Stimulated activated CD4-positive, alpha-beta T cell treated with anti-CD3 and anti-CD28 coated beads, Interleukin-4, amount 100 ng/mL, for 1 hour (primary cell): ENCODE measurements around the gene RNF152.

Experiments used
- DNase-seq: peaks from one replicate; pipeline ENCODE4 v3.0.0-alpha.2; 2020

The RNF152 gene

DNA sequence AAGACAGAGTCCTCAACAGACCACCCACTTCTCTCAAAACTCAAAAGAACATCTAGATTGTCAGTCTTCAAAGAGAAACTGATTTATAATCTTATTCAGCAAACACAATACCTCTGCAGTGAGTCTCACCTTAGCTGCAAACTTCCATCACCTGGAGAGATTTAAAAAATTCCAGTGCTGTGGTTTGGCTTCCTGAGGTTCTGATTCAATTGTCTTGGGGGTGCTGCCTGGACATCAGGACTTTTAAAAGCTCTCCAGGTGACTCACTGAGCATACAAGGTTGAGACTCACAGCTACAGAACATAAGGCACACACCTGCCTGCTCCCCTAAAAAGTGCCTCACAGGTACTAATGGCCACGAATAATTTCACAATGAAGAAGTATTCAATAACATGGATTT is 40.3 kb downstream of the RNF152 start:
- no peak for DNase-seq

DNA sequence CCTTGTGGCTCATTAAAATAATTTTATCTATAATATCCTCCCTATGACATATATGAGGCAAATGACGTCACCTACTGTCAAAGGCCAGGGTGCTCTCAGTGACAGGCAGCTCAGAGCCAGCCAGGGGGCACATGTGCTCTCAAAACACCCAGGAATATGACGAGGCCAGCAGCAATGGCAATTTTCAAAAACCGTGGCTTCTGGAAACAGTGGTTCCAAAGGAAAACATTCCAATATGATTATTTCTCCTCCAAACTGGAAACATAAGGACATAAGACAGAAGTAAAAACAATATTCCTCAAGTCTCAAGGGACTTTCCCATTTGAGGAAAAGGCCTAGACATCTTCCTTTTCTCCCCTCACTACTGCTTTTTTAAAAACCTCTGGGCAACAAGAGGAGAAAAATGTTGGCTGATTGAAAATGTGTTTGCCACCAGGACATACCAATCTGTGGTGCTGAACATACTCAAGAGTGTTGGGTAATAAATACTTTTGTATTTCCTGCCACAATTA is 40.8 kb downstream of the RNF152 start:
- DNase-seq, result no peak

DNA sequence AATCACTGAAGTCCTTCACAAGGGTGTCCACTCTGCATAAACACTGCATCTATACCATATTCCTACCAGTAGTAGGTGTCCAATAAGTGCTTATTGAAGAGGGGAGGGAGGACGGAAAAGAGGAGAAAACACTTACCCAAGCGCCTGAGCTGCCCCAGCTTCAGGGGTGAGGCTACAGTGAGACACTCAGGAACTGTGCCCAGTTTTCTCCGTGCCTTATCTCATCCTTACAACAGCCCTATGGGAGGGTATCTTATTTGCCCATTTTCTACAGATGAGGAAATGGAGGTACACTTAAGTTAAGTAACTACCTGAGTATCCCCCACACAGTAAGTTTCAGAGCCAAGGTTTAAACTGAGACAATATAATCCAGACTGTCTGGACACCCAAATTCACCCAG is 41.5 kb downstream of the RNF152 start:
- no peak for DNase-seq

DNA sequence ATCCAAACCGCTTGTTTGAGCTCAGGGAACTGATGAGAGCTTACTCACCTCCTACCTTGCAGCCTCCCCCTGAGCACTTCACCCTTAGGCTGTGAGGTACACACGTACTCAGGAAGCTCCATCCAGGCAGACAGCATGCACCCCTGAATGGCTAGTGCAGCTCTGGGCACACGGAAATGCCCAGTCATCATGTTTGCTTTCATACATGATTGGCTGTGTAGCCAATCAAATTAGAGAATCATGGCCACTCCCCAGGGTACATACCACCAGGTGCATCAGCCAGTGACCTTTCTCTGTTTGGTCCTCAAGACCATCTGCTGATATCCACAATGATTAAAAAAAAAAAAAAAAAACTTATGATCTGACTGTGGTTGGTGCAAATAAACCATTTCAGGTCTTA is 42.1 kb downstream of the RNF152 start:
- no peak for DNase-seq

DNA sequence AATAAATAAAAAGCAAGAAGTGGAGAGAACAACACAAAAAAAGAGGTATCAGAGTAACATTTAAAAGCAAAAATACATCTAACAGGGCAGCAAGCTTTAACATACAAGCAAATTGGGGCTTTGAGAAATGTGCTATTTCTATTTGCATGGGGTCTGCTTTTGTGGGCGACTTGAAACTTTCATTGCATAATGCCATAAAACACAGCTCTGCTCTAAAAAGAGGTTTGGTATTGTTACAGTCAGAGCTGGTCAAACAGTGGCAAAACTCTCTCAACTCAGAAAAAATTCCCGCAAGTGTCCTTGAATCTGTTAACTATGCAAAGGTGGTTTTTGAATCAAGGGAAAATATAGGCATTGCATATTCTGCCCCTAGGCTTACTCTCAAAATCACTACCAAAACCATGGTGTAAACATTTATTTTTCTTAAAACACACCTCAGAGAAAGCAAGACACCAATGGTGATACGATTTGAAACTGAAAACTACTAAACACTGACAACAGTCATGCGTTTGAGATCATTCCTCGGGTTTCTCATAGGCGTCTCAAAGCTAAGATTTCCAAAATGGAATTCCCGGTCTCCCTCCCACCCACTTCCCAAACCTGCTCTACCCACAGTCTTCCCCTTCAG is 45.5 kb downstream of the RNF152 start:
- DNase-seq, result no peak

DNA sequence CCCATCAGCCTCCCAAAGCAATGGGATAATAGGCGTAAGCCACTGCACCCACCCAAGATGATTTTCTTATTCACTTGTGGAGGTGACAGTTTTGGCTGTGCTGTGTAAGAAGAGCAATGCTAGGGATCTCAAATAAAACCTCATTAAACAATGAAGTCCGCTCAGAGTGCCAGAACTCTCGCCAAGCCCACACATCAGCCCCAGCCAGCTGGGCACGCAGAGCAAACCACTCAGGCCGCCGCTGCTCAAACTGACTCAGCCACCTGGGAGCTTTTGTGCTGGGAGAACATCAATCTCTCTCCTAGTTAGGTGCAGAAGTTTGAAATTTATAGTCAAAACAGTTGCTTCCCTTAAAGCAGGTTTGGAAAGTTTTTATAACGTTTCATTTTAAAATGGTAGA is 47.6 kb downstream of the RNF152 start:
- DNase-seq, result no peak

DNA sequence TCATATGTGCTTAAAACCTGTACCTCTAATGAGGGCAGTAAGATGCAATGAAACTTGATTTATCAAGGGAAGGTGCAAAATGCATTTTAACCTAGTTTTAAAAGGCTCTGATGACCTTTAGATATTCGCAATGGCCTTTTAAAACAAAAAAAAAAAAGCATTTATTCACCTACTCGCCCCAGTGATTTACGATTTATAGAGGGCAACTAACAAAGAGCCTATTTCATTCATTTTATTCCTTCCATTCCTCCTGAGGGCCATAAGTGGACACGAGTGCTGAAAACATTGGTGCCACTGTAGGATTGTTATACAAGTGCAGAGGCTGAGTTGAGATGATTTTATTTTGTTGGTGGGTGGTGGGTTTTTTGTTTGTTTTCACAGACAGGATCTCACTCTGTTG is 48.1 kb downstream of the RNF152 start:
- DNase-seq, result no peak

DNA sequence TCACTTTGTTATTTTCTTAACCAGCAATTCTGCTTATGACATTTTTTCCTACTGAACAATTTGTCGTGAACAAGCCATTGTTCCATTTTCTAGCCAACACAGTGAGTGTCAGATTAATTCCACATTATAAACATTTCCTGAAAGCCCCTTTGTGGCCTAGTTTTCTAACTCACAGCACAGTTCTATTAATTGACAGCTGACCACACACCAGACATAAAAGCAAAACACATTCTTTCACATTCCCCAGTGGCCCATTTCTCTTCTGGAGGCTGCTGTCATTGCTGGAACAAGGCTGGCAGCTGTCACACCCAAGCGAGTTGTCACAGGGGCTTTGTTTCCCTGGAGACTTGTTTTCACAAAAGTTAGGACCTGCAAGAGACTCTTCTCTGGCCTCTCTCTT is 50.7 kb downstream of the RNF152 start:
- DNase-seq, result no peak

DNA sequence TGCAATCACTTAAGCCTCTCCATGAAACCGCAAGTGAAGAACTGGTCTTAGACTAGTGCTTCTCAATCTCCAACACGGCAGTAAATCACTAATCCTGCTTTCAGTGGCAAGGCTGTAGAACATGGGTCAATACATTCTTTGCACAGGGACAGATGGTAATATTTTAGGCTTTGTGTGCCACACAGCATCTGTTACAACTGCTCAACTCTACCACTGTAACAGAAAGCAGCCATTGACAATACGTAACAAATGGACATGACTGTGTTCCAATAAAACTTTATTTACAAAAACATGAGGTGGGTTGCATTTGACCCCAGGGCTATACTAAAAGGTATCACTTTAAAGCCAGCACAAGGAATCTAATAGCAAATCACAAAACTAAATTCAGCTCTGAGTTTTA is 51.1 kb downstream of the RNF152 start:
- DNase-seq, result no peak

DNA sequence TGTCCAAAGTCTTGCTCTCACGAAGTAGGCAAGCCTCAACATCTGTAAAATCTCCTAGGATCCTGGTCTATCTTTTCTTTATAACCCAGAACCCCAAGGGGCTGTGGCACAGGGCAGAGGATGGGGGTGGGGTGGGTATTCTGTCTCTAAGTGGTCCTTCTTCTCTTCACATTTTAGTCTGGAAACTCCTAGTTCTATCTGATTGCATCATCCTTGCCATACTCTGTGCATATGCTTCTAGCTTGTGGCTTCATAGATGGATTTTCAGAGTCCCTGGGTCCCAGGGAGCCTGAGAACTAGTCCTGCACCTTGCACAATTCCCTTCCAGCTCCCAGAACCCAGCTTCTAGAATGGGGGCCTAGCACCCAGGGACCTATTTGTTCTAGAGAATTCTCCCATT is 52.5 kb downstream of the RNF152 start:
- DNase-seq, result no peak

DNA sequence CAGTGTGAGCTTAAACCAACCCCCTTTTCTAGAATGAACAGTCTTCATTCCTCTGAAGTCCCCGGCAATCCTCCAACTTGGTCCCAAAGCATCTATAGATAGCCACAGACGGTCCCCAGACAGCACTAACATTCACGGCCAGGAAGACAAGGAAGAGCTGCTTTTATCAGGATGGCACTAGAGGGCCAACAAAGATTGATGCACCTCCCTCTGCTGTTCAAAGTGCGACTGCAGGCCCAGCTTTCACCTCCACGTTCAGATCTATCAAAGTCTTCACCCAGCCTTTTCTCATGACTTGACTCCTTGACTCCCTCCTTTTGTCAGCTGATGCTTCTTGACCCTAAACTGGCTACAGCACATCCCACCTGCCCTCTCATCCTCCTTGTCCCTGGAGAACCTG is 54.3 kb downstream of the RNF152 start:
- no peak for DNase-seq

DNA sequence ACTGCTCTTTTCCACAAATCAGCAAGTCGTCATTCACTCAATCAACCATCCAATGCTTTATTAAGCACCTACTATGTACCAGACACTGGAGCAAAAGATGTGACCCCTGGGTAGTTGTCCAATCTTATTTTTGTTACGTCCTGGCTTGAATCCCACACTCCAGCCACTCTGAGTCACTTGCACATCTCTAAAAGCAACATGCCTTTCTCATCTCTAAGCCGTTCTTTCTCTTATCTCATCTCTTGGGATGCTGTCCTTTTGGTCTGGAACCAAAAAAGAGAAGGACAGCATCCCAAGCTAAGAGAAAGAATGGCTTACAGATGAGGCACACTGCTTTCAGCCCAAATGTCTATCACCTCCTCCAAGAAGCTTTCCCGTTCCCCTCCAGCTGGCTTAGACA is 58.8 kb downstream of the RNF152 start:
- DNase-seq, result no peak

DNA sequence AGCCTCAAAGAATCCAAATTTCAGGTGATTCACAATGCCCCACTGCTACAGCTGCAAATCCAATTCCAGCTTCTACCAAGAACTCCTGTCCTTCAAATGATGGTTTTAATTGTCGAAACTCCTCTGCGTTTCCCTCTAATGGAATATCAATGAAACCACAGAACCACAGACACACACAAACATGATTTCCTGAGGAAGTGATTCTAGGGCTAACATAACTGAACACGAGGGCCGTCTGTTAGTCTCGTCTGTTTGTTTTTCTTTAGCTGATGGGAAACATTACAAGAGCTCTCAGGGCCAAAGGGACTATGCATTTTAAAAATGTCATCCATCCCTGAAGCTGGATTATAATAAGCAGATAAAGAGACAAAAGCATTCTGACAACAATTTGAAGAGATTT is 59.4 kb downstream of the RNF152 start:
- DNase-seq, result no peak

DNA sequence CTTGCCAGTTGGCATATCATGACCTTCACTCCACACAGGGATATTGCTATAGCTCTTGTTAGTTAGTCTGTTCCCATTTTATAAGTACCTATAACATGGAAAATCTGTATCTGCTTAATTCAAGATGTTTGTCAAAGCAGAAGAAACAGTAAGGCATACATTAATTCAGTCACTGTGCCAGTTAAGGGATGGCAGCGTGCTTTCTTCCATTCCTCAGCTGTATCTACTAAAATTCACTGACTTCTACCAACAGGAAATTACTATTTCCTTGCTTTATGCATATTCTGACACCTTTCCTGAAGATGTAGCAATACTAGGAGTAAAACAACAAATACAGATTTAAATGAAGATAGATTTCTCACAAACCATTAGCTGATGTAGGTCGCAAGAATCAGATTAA is 59.9 kb downstream of the RNF152 start:
- DNase-seq, result no peak

DNA sequence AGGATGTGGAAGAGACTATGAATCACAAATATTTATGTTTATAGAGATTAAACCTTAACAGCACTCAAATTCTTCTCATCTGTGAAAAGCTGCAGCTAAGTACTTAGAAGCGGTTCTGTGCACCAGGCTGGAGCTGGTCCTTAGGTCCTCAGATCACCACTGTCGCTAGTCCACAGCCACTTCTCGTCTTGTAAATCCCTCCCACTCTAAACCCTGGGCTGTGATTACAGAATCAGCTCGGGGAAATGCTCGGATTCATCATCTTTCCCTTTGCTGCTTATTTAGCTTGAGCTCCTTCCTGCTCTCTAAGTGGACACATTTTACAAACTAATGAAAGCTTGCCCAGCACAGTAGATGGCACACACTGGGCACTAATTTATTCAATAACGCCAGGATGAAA is 61.7 kb downstream of the RNF152 start:
- DNase-seq, result no peak

DNA sequence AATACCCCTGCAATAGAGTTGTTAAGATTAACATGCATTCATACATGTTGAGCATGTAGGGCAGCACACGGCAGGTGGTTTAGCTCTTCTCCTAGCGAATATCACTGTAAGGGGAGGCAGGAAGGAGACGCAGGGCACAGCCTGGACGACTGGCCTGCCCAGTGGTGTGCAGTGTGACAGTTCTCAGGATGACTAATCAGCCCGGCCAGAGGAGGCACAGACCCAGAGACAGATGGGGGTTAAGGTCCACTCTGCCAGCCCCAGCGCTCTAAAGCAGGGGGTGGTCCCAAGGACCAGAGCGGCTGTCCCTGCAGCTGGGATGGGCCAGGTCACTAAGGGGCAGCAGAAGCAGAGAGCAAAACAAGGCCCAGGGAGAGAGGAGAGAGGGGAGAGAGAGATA is 63.7 kb downstream of the RNF152 start:
- DNase-seq, result no peak

DNA sequence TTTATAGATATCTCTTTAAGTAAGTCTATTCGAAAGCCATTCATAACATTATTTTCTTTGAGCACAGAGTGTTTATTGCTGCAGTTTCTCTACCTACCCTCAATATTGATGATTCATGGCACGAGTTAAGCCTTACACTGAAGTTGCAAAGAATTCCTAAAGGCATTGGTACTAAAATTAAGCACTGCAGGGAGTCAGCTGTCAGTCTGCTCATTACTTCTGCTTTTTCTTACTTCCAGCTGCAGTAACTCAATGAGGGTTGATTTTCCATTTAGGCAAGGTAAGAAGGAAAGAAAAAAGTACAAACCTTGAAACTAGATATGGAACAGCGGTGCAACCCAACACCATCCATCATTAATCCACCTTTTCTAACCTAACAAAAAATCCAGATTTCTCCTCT is 65.2 kb downstream of the RNF152 start:
- DNase-seq, result no peak

DNA sequence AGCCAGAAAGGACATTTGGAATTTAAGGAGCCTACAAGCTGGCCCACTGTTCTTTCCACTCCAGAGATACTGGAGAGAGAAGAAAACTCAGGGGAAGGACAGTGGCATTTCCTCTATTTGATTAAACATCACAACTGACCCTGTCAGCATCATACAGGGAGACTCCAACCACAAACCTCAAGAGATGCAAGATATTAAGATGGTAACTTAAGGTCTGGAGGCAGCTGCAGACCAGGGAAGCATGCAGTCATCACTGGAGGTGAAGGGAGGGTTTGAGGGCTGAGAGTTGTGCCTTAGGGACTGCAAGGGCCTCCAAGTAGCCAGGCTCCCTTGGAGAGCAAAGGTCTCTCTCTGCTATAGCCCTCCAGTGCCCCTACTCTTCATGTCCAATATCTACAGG is 67.4 kb downstream of the RNF152 start:
- no peak for DNase-seq

DNA sequence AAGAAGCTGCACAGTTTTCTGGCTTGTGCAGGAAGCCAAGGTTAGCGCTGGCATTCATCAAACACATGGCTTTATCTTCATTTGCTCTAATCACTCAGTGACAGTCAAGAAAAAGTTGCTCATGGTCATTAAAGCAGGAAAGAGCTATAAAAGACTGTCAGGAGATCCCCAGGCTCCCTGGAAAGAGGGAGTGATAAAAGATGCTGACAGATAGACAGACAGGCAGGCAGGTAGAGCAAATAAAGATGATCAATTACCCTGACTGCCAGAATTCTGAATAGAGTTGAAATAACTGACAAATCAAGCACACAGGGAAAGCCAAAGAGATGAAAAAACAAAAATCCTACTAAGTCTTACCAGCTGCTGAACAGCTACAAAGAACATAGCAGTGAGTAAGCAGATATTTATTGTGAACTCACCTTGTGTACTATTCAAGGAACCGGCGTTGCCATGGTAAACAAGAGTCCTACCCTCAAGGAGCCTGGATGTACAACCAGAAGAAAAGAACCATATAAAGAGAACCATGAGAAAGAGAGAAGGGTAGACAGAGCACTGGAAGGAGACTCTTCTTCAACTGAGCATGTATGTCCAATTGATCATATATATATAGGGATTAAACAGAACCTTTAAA is 68.0 kb downstream of the RNF152 start:
- DNase-seq, result no peak

DNA sequence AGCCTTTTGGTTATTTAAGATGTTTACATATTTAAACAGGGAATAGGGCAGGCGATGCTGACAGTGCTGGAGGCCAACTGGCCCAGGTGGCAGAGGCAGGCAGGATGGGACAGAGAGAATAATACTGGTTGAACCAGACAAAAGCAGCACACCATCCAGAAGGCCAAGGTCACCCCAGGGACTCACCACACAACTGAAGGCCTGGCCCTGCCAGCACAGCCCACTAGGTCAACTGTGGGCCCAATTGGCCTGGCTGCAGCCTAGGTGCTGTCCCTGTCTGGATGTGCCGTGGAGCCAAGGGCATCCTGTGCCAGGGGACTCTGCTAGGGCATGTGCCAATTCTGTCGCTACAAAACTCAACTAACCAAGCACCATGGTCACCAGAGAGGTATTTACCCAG is 69.2 kb downstream of the RNF152 start:
- no peak for DNase-seq

DNA sequence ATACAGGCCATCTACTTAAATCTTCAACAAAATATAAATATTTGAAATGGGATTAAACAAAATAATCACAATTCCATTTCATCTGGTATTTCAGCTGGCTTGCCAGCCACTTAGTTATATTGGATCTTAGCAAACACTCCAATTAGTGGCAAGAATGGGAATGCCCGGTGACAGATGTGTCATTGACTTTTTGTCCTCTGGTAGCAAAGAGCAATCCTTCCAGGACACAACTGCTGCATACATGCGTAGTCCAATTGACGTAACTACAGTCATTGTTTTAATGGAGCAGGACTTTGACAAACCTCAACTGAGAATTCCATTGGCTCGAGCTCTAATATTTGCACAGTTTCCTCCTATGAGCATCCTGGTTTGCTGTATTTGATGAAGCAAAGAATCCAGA is 69.9 kb downstream of the RNF152 start:
- DNase-seq, result no peak

DNA sequence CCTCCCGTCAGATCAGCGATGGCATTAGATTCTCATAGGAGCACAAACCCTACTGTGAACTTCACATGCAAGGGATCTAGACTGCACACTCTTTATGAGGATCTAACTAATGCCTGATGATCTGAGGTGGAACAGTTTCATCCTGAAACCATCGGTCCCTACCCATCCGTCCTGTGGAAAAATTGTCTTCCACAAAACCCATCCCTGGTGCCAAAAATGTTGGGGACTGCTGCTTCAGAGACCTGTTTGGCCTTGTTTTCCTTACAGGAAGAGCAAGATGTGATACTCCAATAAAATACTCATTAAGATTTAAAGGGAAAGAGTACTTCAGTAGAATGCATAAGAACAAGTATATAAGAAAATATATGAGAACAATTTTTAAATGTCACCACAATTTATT is 71.1 kb downstream of the RNF152 start:
- no peak for DNase-seq

DNA sequence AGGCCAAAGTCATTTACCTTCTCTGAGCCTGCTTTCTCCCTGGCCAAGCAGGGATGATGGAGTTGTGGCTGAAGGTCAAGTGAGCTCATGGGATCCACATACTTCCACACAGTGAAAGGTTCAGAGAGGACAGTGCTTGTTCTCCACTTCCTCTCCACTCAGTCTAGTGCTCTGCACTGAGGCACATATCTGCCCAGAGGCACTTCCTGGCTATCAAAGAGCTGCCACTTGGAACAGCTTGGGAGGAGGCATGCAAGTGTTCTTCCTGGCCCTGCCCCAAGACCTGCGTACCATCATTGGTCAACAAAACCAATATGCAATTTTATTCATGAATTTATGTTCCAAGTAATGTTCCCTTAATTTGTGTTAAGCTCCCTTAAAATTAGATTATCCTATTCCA is 71.9 kb downstream of the RNF152 start:
- no peak for DNase-seq

DNA sequence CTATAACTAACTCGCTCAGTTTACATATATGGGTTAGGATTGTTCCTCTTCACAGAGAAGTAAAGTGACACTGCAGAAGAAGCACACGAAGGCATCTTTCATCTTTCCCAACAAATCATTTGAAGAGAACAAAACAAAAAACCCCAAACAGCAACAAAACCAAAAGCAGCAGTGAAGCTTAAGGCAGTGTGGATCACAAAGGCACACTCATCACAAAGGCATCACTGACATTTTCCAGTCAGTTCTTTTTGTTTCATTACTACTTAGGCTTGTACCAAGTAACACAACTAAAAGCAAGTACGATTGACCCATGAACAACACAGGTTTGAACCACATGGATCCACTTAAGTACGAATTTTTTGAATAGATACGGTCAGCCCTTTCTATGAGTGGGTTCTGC is 75.7 kb downstream of the RNF152 start:
- DNase-seq, result no peak

DNA sequence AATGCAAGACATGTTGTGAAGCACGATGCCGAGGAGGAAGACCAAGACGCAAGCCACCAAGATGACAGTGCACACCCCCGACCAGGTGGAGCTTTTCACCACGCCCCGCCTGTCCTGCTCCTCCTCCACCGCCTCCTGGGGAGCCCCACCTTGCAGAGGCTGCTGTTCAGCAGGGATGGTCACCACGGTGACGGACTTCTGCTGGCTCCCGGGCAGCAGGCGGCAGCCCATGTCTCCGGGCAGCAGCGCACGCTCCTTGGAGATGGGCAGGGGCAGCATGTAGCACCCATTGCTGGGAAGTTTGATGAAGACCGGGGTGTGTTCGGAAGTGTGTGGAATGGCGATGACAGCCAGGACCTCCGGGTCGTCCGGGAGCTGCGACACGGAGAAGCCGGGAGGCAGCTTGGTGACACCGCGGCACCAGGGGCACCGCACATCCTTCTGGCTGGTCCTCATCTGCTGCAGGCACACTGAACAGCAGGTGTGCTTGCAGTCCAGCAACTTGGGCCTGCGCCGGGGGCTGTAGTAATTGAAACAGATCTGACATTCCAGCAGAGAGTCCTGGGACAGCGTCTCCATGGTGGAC is 76.8 kb downstream of the RNF152 start:
- no peak for DNase-seq
